Muscle layer of colon (tissue), 2 donors: ENCODE data around the gene EEF1B2.
"Not testable (repeated sequence)": the region's sequence is repeated elsewhere in the genome, so short reads cannot be mapped to it uniquely, and the experiment has no call there.

Experiments used
- H3K27ac ChIP-seq: one replicate; pipeline ENCODE4 v1.7.0; 2013; ENCODE audit warnings: low read depth, mild to moderate bottlenecking, low read length, moderate library complexity
- H3K27me3 ChIP-seq, 2 donors: one replicate each; pipeline ENCODE4 v1.7.0; 2013; ENCODE audit warnings: low read length in 2 of 2, mild to moderate bottlenecking in 2 of 2; ENCODE audit not compliant: insufficient read depth in 2 of 2, control insufficient read depth in 1 of 2
- H3K36me3 ChIP-seq: one replicate; pipeline ENCODE4 v1.7.0; 2013; ENCODE audit warnings: mild to moderate bottlenecking, low read length; ENCODE audit not compliant: insufficient read depth
- H3K4me1 ChIP-seq: one replicate; pipeline ENCODE4 v1.7.0; 2013; ENCODE audit warnings: mild to moderate bottlenecking, low read length; ENCODE audit not compliant: insufficient read depth
- H3K4me3 ChIP-seq, 2 donors: one replicate each; pipeline ENCODE4 v1.7.0; 2013; ENCODE audit warnings: low read length in 2 of 2, low read depth in 1 of 2, mild to moderate bottlenecking in 1 of 2, moderate library complexity in 1 of 2
- H3K9ac ChIP-seq: one replicate; pipeline ENCODE4 v1.7.0; 2013; ENCODE audit warnings: low read length
- H3K9me3 ChIP-seq: one replicate; pipeline ENCODE4 v1.7.0; 2013; ENCODE audit warnings: mild to moderate bottlenecking, low read length
- donor health status: abdominal sarcoma.
- donor health status: Adenocarcinoma of cecum.

Gene EEF1B2

GRCh38 chr2:206201075-206201848 lies 41.6 kb downstream of the EEF1B2 start:
- Histone ChIP-seq H3K9ac (no peak overlapping the region), H3K9me3 (no peaks in the 10 kb centered on the region), H3K36me3 (no peaks in the 10 kb centered on the region), H3K27ac (no peak overlapping the region), H3K27me3 (no peaks in the 10 kb centered on the region), H3K4me3 (no peak overlapping the region), H3K4me1 (no peaks in the 10 kb centered on the region)

GRCh38 chr2:206202446-206202845 lies 42.8 kb downstream of the EEF1B2 start:
- Histone ChIP-seq H3K4me1 (no peaks in the 10 kb centered on the region), H3K9ac (no peak overlapping the region), H3K9me3 (no peaks in the 10 kb centered on the region), H3K4me3 (no peak overlapping the region), H3K36me3 (no peaks in the 10 kb centered on the region), H3K27ac (no peak overlapping the region), H3K27me3 (no peaks in the 10 kb centered on the region)

- no peaks in the 10 kb centered on the region for H3K4me1 ChIP-seq
- no peaks in the 10 kb centered on the region for H3K27me3 ChIP-seq
- no peak overlapping the region for H3K4me3 ChIP-seq
- H3K27ac ChIP-seq, result no peak overlapping the region
- no peaks in the 10 kb centered on the region for H3K9me3 ChIP-seq
- H3K36me3 ChIP-seq, result no peaks in the 10 kb centered on the region
- no peak overlapping the region for H3K9ac ChIP-seq
Observed at GRCh38 chr2:206203331-206203730, 43.6 kb downstream of the EEF1B2 start.

GRCh38 chr2:206204710-206205109 lies 45.0 kb downstream of the EEF1B2 start:
- Histone ChIP-seq H3K9ac (no peak overlapping the region), H3K36me3 (no peaks in the 10 kb centered on the region), H3K4me3 (no peak overlapping the region), H3K27ac (no peak overlapping the region), H3K9me3 (no peaks in the 10 kb centered on the region), H3K27me3 (no peaks in the 10 kb centered on the region), H3K4me1 (no peaks in the 10 kb centered on the region)

GRCh38 chr2:206207316-206207715 lies 47.6 kb downstream of the EEF1B2 start:
- not testable (repeated sequence) for H3K9ac ChIP-seq, H3K36me3 ChIP-seq, H3K4me3 ChIP-seq, H3K27ac ChIP-seq, H3K27me3 ChIP-seq, H3K4me1 ChIP-seq, H3K9me3 ChIP-seq

GRCh38 chr2:206208900-206209299 lies 49.2 kb downstream of the EEF1B2 start:
- no peaks in the 10 kb centered on the region for H3K27me3 ChIP-seq
- no peak overlapping the region for H3K27ac ChIP-seq
- H3K9me3 ChIP-seq, result no peaks in the 10 kb centered on the region
- no peaks in the 10 kb centered on the region for H3K36me3 ChIP-seq
- no peak overlapping the region for H3K4me3 ChIP-seq
- H3K4me1 ChIP-seq, result peaks cover 6% of the 10 kb centered on the region
- no peak overlapping the region for H3K9ac ChIP-seq

- Histone ChIP-seq H3K4me1 (peaks cover 6% of the 10 kb centered on the region), H3K36me3 (no peaks in the 10 kb centered on the region), H3K4me3 (no peak overlapping the region), H3K27ac (no peak overlapping the region), H3K27me3 (no peaks in the 10 kb centered on the region), H3K9ac (no peak overlapping the region), H3K9me3 (no peaks in the 10 kb centered on the region)
Observed at GRCh38 chr2:206211657-206212255, 52.1 kb downstream of the EEF1B2 start.
